Gastroesophageal sphincter (tissue), 4 donors: Measurements from ENCODE around the gene ZBED4. TPM values are rescaled to one million over a fixed set of nuclear protein-coding genes. Genes with fewer than 3 reads are reported as not detected.
A peak's percentile ranks its signal among the peaks of the same experiment; 100 is the strongest.

Experiments used
- ATAC-seq: fragments of 150-250 bp; one replicate; pipeline ENCODE4 v1.9.1; 2016; ENCODE audit warnings: mild to moderate bottlenecking, moderate library complexity
- H3K27ac ChIP-seq, 4 donors: fragments of 200-600 bp; sonication (generic) in 3 of 4; 1 replicate in 3 of 4; 2 replicates in 1 of 4; pipeline ENCODE4 v1.5.1; 2016 to 2019
- H3K27me3 ChIP-seq: fragments of 200-600 bp; sonication (generic); one replicate; pipeline ENCODE4 v1.5.1; 2019
- H3K36me3 ChIP-seq, 2 donors: fragments of 200-600 bp; sonication (generic); one replicate each; pipeline ENCODE4 v1.5.1; 2019; ENCODE audit warnings: control low read depth in 1 of 2
- H3K4me1 ChIP-seq, 3 donors: fragments of 200-600 bp; sonication (generic); 1 replicate in 2 of 3; 2 replicates in 1 of 3; pipeline ENCODE4 v1.5.1; 2016 to 2019; ENCODE audit warnings: control low read depth in 2 of 3
- H3K4me3 ChIP-seq, 2 donors: fragments of 200-600 bp; sonication (generic); one replicate each; pipeline ENCODE4 v1.5.1; 2019; ENCODE audit warnings: mild to moderate bottlenecking in 1 of 2, moderate library complexity in 1 of 2
- H3K9me3 ChIP-seq, 3 donors: fragments of 200-600 bp; sonication (generic); one replicate each; pipeline ENCODE4 v1.5.1; 2017 to 2019; ENCODE audit warnings: control low read depth in 2 of 3
- EP300 ChIP-seq: sonication (generic); formaldehyde crosslinking; IDR thresholded peaks from one replicate; pipeline ENCODE4 v1.6.1; 2017; ENCODE audit warnings: antibody characterized with exemption, mild to moderate bottlenecking
- POLR2A ChIP-seq, 2 donors: fragments of 450-650 bp; IDR thresholded peaks; one replicate each; pipeline ENCODE4 v1.6.1; 2017; ENCODE audit warnings: antibody characterized with exemption in 2 of 2, mild to moderate bottlenecking in 2 of 2, moderate library complexity in 1 of 2
- POLR2AphosphoS5 ChIP-seq: sonication (generic); formaldehyde crosslinking; IDR thresholded peaks from one replicate; pipeline ENCODE4 v1.6.1; 2017; ENCODE audit warnings: antibody characterized with exemption
- WGBS, 2 donors: methylation state at CpG; one replicate each; pipeline ENCODE4 v1.1.5; 2018; ENCODE audit warnings: low coverage in 1 of 2; 5-methylcytosine and 5-hydroxymethylcytosine counted together
- total RNA-seq, 4 donors: library from RNA; depleted of rRNA; stranded (reverse); fragments of >200 nt; gene quantifications; one replicate each; pipeline ENCODE4 v1.1.0, GENCODE V29; 2016
- TF ChIP-seq, protein P1 (sequence below), 4 experiments: fragments of 200-600 bp in 2 of 4; fragments of 450-650 bp in 2 of 4; sonication (generic) in 1 of 4; IDR thresholded peaks; one replicate each; pipeline ENCODE4 v1.5.1; 2017 to 2019; ENCODE audit warnings: antibody characterized with exemption in 4 of 4, mild to moderate bottlenecking in 2 of 4, moderate library complexity in 2 of 4

The ZBED4 gene
- total RNA-seq, 4 donors from 2014 or later: 6.9 to 12.3 (median 7.1) TPM

DNA sequence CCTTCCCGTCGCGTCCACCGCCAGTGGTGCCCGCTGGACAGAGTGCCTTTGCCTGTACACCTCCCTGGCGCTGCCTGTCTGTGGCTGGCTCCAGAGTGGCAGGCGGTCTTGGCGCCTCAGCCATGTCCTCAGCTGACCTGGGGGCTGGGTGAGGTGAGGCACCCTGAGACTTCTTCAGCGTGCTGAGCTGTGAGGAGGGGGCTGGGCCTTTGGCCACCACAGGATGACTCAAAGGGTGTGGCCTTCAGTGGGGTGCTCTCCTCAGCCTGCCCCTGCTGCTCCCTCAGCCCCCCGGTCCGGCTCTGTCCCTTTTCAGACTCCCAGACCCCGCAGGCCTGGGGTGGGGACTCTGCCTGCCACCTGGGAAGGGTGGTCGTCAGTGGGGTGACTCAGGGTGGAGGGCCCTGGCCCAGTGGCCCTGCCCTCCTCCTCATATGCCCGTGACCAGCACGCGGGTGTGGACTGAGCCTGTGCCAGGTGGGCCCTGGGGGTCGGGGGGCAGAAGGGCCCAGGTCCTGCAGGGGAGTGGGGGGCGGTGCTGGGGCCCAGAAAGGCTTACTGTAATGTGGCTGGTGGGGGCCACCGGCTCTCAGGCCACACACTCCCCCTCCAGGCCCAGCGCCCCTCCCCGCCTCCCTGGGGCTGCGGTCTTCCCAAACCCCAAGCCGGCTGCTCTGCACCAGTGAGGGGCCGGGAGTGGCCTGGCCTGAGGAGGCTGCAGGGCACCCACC lies 80.7 kb downstream of the ZBED4 start:
- Histone ChIP-seq H3K4me1 (peaks cover 0 to 94% (median 41%) of the 10 kb centered on the region in 3 donors), H3K4me3 (peak overlapping the region in 1 of 2 donors; percentile 61), H3K27ac (peak overlapping the region; percentile 79 to 98 (median 93)), H3K36me3 (no peaks in the 10 kb centered on the region), H3K27me3 (peaks cover 6% of the 10 kb centered on the region), H3K9me3 (no peaks in the 10 kb centered on the region)
- 60% methylated on average over 1 of the region's 24 CpGs; no CpG with 5 or more reads in 1 of the 2 donors for WGBS, 2 donors
- TF ChIP-seq EP300 (no peak), POLR2A (IDR thresholded peaks at IDR 0.05) (no peak), POLR2AphosphoS5 (peak; percentile 44)
- TF ChIP-seq, protein P1, sequence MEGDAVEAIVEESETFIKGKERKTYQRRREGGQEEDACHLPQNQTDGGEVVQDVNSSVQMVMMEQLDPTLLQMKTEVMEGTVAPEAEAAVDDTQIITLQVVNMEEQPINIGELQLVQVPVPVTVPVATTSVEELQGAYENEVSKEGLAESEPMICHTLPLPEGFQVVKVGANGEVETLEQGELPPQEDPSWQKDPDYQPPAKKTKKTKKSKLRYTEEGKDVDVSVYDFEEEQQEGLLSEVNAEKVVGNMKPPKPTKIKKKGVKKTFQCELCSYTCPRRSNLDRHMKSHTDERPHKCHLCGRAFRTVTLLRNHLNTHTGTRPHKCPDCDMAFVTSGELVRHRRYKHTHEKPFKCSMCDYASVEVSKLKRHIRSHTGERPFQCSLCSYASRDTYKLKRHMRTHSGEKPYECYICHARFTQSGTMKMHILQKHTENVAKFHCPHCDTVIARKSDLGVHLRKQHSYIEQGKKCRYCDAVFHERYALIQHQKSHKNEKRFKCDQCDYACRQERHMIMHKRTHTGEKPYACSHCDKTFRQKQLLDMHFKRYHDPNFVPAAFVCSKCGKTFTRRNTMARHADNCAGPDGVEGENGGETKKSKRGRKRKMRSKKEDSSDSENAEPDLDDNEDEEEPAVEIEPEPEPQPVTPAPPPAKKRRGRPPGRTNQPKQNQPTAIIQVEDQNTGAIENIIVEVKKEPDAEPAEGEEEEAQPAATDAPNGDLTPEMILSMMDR (IDR thresholded peaks at IDR 0.05): no peak
- no peak for ATAC-seq

DNA sequence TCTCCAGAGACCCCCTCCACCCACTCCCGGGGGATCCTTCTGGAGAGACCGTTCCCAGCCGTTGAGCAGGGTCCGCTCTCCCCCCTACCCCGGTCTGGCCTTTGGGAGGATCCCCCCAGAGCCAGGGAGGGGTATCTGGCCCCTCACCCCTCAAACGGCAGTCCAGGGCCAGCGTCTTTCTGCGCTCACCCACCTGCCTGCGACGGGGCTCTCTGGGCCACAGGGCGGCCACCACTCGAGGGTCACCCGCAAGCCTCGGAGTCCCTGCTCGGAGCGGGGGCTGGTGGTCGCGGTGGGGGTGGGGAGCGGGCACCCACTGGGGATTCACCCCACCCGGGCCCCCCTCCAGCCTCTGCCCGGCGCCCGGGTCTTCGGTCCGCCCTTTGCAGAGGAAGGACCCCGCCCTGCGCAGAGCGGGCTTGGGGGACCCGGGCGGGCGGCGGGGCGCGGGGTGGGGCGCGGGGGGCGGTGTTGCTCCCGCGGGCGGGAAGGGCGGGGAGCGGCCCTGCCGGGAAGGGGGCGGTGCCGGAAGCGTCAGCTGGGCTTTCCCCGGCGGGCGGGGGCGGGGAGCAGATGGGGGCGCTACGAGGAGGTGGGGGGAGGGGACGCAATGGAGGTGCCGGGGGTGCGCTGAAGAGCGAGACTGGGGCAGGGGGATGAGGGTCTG lies 81.4 kb downstream of the ZBED4 start:
- no CpG with 5 or more reads among the region's 56 CpGs for WGBS, 2 donors
- TF ChIP-seq EP300 (no peak), POLR2A (IDR thresholded peaks at IDR 0.05) (no peak), POLR2AphosphoS5 (peak; percentile 46)
- TF ChIP-seq, protein P1 (IDR thresholded peaks at IDR 0.05): no peak
- H3K27me3 ChIP-seq: no peaks in the 10 kb centered on the region
- no peaks in the 10 kb centered on the region for H3K36me3 ChIP-seq
- H3K9me3 ChIP-seq: no peaks in the 10 kb centered on the region
- peak; percentile 23 for ATAC-seq
- peaks cover 0 to 87% (median 40%) of the 10 kb centered on the region in 3 donors for H3K4me1 ChIP-seq
- peak overlapping the region; percentile 79 to 98 (median 93) for H3K27ac ChIP-seq
- peak overlapping the region; percentile 49 to 61 for H3K4me3 ChIP-seq

DNA sequence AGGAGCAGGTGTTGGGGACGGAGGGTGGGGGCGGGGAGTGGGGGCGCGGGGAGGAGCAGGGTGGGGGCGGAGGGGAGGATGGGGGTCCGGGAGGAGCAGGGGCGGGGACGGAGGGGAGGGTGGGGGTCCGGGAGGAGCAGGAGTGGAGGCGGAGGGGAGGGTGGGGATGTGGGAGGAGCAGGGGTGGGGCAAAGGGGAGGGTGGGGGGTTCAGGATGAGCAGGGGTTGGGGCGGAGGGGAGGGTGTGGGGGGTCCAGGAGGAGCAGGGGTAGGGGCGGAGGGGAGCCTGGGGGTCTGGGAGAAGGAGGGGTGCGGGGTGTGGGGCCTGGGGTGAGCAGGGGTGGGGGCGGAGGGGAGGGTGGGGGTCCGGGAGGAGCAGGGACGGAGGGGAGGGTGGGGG lies 81.9 kb downstream of the ZBED4 start:
- Histone ChIP-seq H3K4me1 (peaks cover 0 to 82% (median 40%) of the 10 kb centered on the region in 3 donors), H3K4me3 (peak overlapping the region; percentile 49 to 61), H3K27ac (peak overlapping the region; percentile 62 to 98 (median 93)), H3K36me3 (no peaks in the 10 kb centered on the region), H3K27me3 (no peaks in the 10 kb centered on the region), H3K9me3 (no peaks in the 10 kb centered on the region)
- no peak for ATAC-seq
- no CpG with 5 or more reads among the region's 16 CpGs for WGBS, 2 donors
- TF ChIP-seq EP300: no peak
- no peak for TF ChIP-seq POLR2A (IDR thresholded peaks at IDR 0.05)
- no peak for TF ChIP-seq POLR2AphosphoS5
- TF ChIP-seq, protein P1 (IDR thresholded peaks at IDR 0.05): no peak

DNA sequence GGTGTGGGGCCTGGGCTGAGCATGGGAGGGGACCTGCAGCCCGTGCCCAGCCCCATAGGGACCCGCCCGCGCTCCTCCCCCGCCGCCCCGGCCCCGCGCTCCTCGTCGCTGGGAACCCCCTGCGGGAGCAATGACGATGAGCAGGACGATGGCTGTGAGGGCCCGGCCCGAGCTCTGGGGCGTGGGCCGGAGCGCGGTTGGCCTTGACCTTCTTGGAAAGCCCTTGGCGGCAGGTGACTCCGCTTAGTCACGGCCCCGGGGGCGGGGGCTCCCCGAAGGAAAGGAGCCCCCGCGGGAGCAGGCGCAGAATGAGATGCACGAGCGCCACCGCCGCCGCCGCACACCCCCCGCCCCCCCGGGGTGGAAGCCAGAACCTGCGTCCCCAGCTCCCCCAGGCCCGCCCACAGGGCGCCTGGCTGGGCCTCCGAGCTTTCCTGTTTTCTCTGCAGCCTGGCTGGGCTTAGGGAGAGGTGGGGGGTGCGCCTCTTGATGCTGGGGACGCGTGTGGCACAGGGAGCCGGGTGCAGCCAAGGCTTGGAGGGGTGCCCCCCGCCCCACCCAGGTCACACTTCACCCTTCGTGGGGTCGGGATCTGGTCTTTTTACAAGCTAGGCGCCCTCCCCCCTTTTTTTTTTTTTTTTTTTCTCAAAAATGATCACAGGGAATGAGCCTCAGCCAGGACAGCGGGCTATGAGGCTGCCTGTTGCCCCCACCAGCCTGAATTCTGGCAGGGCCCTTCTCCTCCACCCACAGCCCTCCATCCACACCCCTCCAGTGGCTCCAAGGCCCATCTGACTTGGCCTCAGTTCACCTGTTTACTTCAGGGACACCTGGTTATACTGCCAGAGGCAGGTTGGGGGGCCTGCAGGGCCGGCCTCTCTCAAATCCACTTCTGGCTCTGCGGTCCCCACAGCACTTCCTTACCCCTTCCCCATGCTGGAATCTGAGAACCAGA lies 82.7 kb downstream of the ZBED4 start:
- peak overlapping the region; percentile 49 to 61 for H3K4me3 ChIP-seq
- H3K9me3 ChIP-seq: no peaks in the 10 kb centered on the region
- H3K4me1 ChIP-seq: peaks cover 0 to 74% (median 37%) of the 10 kb centered on the region in 3 donors
- H3K27ac ChIP-seq: peak overlapping the region; percentile 62 to 98 (median 93)
- H3K36me3 ChIP-seq: no peaks in the 10 kb centered on the region
- H3K27me3 ChIP-seq: no peaks in the 10 kb centered on the region
- WGBS, 2 donors: 35% methylated on average over 7 of the region's 52 CpGs; no CpG with 5 or more reads in 1 of the 2 donors
- no peak for TF ChIP-seq EP300
- peak; percentile 87 for TF ChIP-seq POLR2AphosphoS5
- peak in 1 of 2 donors; percentile 39 for TF ChIP-seq POLR2A (IDR thresholded peaks at IDR 0.05)
- TF ChIP-seq, protein P1 (IDR thresholded peaks at IDR 0.05): peak in 1 of 4 experiments; percentile 12
- peak; percentile 84 for ATAC-seq
